ENCODE data around the gene LPAR5.
"Not testable (repeated sequence)": the region's sequence is repeated elsewhere in the genome, so short reads cannot be mapped to it uniquely, and the experiment has no call there.

- not testable (repeated sequence) for TF ChIP-seq POLR2AphosphoS5 (IDR thresholded peaks at IDR 0.05; ENCODE audit: low read depth, low read length); CTCF (IDR thresholded peaks at IDR 0.05); REST (IDR thresholded peaks at IDR 0.05; ENCODE audit: insufficient read depth in 1 of 2, low read depth in 2 of 2, low read length in 1 of 2)
Measured at GRCh38 chr12:6595673-6596072, 40.1 kb downstream of the LPAR5 start.
